Activated CD4-positive, alpha-beta T cell treated with anti-CD3 and anti-CD28 coated beads, Interleukin-2, Interleukin-4, amounts not matched to agents 100 ng/mL and 50 ng/mL, durations not matched to agents 16 hours and 8 hours (primary cell): Measurements from ENCODE around the gene REEP1.
"Not testable (repeated sequence)": the region's sequence is repeated elsewhere in the genome, so short reads cannot be mapped to it uniquely, and the experiment has no call there.

ENCODE experiments used
- DNase-seq: peaks from one replicate; pipeline ENCODE4 v3.0.0-alpha.2; 2020; ENCODE audit warnings: low spot score

REEP1 gene

GRCh38 chr2:86345783-86346370, 8.5 kb upstream of the REEP1 start:
- DNase-seq, result not testable (repeated sequence)

DNA sequence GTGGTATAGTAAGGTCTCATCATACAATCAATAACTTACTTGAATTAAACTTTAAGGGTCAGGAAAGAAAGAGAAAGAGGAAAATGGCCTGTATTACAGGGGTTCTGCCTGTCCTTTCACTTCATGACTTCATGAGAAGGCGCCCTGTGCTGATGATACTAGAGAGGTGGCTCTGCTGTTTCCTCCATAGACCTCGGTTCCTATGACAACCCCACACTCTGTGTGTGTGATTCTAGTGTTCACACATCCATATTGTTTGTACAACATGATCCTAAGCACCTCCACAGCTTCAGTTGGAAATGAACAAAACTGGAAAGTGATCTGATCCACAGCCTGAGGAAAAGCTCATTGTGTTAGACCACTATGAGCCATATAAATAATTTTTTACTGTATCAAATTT, 7.0 kb upstream of the REEP1 start:
- DNase-seq, result no peak

GRCh38 chr2:86342488-86342887, 5.1 kb upstream of the REEP1 start:
- DNase-seq, result no peak

DNA sequence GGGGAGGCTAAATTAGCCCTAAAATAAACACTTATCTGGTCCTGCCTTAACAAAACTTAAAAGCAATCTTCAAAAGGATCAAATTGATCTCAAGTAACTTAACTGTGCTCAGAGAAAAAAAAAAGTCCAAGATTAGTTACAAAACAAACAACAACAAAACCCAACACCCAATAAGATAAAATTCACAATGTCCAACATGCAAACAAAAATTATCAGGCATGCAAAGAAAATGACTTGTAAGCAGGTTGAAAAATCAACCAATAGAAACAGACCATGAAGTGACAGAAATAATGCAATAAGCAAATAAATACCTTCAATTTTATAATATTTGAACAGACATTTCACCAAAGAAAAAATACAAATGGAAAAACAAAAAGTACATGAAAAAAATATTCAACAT, 4.0 kb upstream of the REEP1 start:
- DNase-seq, result no peak

GRCh38 chr2:86338778-86339295, 1.4 kb upstream of the REEP1 start:
- no peak for DNase-seq

DNA sequence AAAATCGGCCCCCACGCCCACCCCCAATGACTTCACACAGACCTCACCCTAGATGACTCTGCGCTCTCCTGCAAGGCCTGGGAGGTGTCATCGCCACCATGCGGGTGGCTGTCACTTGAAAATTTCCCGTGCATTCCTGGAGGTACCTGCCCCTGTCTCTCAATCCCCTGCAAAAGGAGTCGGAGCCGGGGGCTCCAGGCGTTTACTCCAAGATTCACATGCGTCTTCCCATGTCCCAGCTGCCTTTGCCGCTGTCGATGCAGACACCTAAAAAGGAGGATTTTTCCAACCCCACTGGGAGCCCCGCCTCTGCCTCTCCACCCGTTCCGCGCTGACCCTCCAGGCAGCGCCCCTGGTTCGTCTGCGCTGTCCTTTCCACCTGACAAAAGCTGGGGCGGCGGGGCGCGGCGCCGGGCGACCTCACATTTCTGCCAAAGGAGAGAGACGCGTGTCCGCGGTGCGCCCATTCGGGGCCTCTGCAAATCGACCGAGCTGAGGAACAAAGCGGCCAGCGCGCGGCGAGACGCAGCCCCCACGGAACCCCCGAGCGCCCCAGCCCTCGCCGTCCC, 667 bp downstream of the REEP1 start:
- no peak for DNase-seq

DNA sequence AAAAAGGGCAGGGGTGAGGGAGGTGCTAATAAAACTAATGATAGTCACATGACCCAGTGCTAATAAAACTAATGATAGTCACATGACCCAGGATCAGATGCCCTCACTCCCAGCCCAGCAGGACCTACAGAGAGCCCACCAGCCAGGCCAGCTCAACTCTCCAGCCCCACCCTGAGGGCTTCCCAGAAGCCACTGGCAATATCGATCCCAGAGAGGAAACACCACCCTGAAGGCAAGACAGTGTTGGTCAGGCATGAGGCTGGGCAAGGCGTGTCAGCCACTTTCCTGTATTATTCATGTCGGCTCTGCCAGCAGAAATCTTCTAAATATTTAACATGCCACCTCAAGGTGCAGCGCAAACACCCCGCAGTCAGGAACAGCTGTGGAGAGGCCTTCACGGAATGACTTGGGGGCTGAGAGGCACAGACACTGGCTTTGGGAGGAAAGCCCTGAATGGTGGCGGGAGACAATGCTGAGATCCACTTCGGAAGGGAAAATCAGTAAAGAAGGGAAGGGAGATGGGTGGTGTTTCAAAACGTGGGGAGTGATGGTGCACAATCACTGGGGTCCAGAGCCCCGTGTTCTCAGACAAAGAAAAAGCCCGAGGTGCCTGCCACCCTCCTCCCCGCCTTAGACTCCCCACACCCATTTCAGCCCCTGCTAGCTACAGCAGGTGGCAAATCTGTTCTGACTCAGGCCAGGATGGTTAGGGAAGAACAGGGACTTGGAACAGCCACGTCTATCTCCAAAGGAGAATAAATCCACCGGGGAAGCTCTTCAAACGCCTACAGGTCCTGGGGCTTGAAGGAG, 1.4 kb downstream of the REEP1 start:
- no peak for DNase-seq

GRCh38 chr2:86333378-86333777, 4.0 kb downstream of the REEP1 start:
- DNase-seq, result no peak

- no peak for DNase-seq
These were observed 4.8 kb downstream of the REEP1 start for GRCh38 chr2:86332654-86333053.

- DNase-seq, result no peak
These were observed 6.0 kb downstream of the REEP1 start for GRCh38 chr2:86331384-86331783.

GRCh38 chr2:86330001-86330400, 7.4 kb downstream of the REEP1 start:
- no peak for DNase-seq

DNA sequence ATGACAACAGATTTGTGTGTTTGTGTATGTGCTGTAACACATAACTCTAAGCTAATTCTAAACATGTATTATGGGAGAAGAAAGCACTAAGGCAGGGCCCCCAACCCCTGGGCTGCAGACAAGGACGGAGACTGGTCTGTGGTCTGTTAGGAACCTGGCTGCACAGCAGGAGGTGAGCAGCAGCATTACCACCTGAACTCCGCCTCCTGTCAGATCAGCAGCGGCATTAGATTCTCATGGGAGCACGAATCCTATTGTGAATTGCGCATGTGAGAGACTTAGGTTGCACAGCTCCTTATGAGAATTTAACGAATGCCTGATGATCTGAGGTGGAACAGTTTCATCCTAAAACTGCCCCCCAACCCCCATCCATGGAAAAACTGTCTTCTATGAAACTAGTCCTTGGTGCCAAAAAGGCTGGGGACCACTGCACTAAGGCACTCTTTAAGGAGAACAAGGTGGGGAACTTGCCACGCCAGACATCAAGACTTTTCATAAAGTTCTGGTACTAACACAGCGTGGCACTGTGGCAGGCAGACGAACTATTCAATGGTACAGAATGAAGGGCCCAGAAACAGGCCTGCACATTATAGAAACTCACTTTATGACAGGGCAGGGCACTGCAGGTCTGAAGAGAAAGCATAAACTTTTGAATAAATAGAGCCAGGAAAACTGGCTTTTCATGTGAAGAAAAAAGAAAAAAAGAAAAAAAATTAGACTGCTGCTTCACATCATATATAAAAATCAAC, 14.0 kb downstream of the REEP1 start:
- DNase-seq, result no peak

GRCh38 chr2:86319700-86320580, 17.5 kb downstream of the REEP1 start:
- peak; percentile 6 for DNase-seq

GRCh38 chr2:86315084-86315483, 22.3 kb downstream of the REEP1 start:
- DNase-seq, result no peak

- DNase-seq, result no peak
These were observed 23.3 kb downstream of the REEP1 start for GRCh38 chr2:86314125-86314524.

DNA sequence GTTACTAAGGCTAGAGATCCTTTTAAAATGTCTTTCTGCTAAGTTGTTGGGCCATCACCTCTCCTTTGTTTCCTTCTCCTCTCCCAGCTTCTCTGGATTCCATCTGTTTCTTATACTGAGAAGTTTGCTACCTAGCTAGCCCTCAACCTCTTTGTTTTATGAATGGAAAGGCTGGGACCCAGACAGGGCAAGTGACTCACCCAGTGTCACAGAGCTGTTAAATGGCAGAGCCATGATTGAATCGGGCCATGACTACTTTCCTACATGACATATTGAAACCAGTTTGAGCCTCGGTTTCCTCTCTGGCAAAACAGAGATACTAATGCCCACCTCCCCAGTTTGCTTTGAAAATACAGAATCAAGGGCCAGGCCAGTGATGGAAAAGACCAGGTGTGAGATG, 24.1 kb downstream of the REEP1 start:
- DNase-seq, result no peak

- no peak for DNase-seq
These were observed 25.5 kb downstream of the REEP1 start for GRCh38 chr2:86311879-86312278.

DNA sequence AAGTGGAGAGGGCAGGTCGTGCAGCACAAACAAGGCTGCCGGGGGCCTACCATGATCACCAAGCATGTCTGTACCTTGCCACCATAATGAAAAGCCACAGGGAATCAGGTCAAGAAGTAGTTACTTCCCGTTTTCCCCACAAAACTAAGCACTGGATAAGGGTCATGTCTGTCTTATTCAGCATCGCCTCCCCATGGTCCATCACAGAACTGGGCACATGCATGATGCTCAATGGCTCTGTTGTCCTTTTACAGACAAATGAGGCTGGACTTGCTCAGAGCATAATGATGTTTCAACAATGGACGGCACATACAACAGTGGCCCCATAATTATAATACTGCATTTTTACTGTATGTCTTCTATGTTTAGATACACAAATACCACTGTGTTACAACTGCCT, 27.5 kb downstream of the REEP1 start:
- no peak for DNase-seq

GRCh38 chr2:86308984-86309695, 28.3 kb downstream of the REEP1 start:
- DNase-seq, result no peak

GRCh38 chr2:86308356-86308755, 29.1 kb downstream of the REEP1 start:
- no peak for DNase-seq

DNA sequence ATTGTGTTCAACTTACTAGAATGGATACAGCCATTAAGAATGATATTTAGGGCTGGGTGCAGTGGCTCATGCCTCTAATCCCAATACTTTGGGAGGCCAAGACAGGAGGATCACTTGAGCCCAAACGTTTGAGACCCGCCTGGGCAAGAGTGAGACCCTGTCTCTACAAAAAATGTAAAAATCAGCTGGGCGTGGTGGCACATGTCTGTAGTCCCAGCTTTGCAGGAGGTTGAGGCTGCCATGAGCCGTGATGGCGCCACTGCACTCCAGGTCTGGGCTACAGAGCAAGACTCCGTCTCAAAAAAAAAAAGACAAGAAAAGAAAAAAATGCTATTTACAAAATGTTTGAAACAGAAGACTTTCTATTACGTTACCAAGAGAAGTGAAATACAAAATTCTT, 30.0 kb downstream of the REEP1 start:
- no peak for DNase-seq
